GM12878 (cell line): ENCODE measurements around the gene TMPRSS2. TPM values are rescaled to one million over a fixed set of nuclear protein-coding genes. Genes with fewer than 3 reads are reported as not detected.

ENCODE experiments used
- ATF3 ChIP-seq: IDR thresholded peaks from 2 replicates; pipeline ENCODE4 v1.6.1; 2011; ENCODE audit warnings: low read depth, mild to moderate bottlenecking, low read length, moderate library complexity, borderline replicate concordance; ENCODE audit errors: extremely low read depth
- BCL11A ChIP-seq: IDR thresholded peaks from 2 replicates; pipeline ENCODE4 v1.6.1; 2011; ENCODE audit warnings: low read depth, low read length
- FOS ChIP-seq: IDR thresholded peaks from 3 replicates; pipeline ENCODE4 v1.6.1; 2011; ENCODE audit warnings: borderline replicate concordance; ENCODE audit not compliant: insufficient read length; ENCODE audit errors: extremely low read depth
- KLF5 ChIP-seq: fragments of 450-650 bp; IDR thresholded peaks from 2 replicates; pipeline ENCODE4 v1.6.1; 2014; ENCODE audit warnings: mild to moderate bottlenecking; ENCODE audit not compliant: partially characterized antibody
- MLLT1 ChIP-seq: fragments of 450-650 bp; IDR thresholded peaks from 2 replicates; pipeline ENCODE4 v1.6.1; 2016; ENCODE audit warnings: mild to moderate bottlenecking
- PML ChIP-seq: IDR thresholded peaks from 2 replicates; pipeline ENCODE4 v1.6.1; 2012; ENCODE audit warnings: low read length, inconsistent platforms
- RCOR1 ChIP-seq: conservative IDR thresholded peaks from 2 replicates; pipeline ENCODE4 v1.6.1; 2012; ENCODE audit warnings: low read depth, low read length, improper control_type of control experiment
- SKIL ChIP-seq: fragments of 450-650 bp; IDR thresholded peaks from 2 replicates; pipeline ENCODE4 v1.6.1; 2017; ENCODE audit warnings: mild to moderate bottlenecking, low read depth, inconsistent platforms; ENCODE audit not compliant: poor library complexity, severe bottlenecking
- SREBF1 ChIP-seq: IDR thresholded peaks from 2 replicates; pipeline ENCODE4 v1.6.1; 2012; ENCODE audit warnings: mild to moderate bottlenecking, low read length
- WRNIP1 ChIP-seq: IDR thresholded peaks from 2 replicates; pipeline ENCODE4 v1.6.1; 2011; ENCODE audit warnings: low read depth, low read length, improper control_type of control experiment, borderline replicate concordance
- ZNF687 ChIP-seq: fragments of 450-650 bp; IDR thresholded peaks from 2 replicates; pipeline ENCODE4 v1.6.1; 2017; ENCODE audit warnings: mild to moderate bottlenecking, moderate library complexity
- polyA plus RNA-seq, 11 experiments: library from polyadenylated mRNA; depleted of rRNA in 4 of 11; unstranded in 6 of 11; stranded (reverse) in 5 of 11; fragments of >200 nt; fragmentation: Nextera tagmentation in 4 of 11; fragmentation: Illumina TruSeq in 1 of 11; extraction: Ambion mirVana in 4 of 11; extraction: Trizol in 1 of 11; gene quantifications; 1 replicate in 1 of 11; 2 replicates in 10 of 11; pipeline versions ENCODE4 v1.2.1 to v1.2.3, GENCODE V29; 2011 to 2016; ENCODE audit warnings: inconsistent platforms in 2 of 11, missing spikeins in 2 of 11, low read depth in 1 of 11
- total RNA-seq, 4 experiments: library from RNA; depleted of rRNA in 3 of 4; stranded (reverse); fragments of >200 nt in 3 of 4; fragmentation: Illumina TruSeq in 1 of 4; extraction: Trizol in 1 of 4; gene quantifications; 2 replicates each; pipeline versions ENCODE4 v1.2.1 to v1.2.3, GENCODE V29; 2013 to 2021

TMPRSS2 gene
- total and polyA plus RNA-seq, 10 of the 15 experiments (the other 5 are each of a cell fraction or from before 2014, with no cell fraction given), result 0.19 to 0.26 TPM; not detected in 8

- TF ChIP-seq ATF3 (no peak), FOS (no peak), MLLT1 (no peak), BCL11A (no peak), SREBF1 (no peak), PML (no peak), KLF5 (no peak), WRNIP1 (no peak), SKIL (no peak), ZNF687 (no peak), RCOR1 (no peak)
- TF ChIP-seq, all 136 proteins: peak for 0
Observed at GRCh38 chr21:41458121-41458520, 49.8 kb downstream of the TMPRSS2 start (continued).
